Endothelial cell of umbilical vein (primary cell): ENCODE data around the gene RPL18. TPM values are rescaled to one million over a fixed set of nuclear protein-coding genes. Genes with fewer than 3 reads are reported as not detected.

Experiments
- BruUV-seq: library from RNA; stranded (reverse); fragments of 400-500 nt; replicated peaks from 2 replicates; lab custom pipeline; 2021; lab: Mats Ljungman, UMichigan
- CTCF ChIA-PET: fragments of 300-600, 350-600 bp; sonication (Branson Sonifier 250); formaldehyde crosslinking; loops from one replicate; lab custom pipeline; 2021; ENCODE audit warnings: antibody characterized with exemption, inconsistent platforms; lab: Charles Lee
- POLR2A ChIA-PET: fragments of 300-600, 350-600 bp; sonication (Branson Sonifier 250); formaldehyde crosslinking; loops from one replicate; lab custom pipeline; 2021; ENCODE audit warnings: antibody characterized with exemption, inconsistent platforms; lab: Charles Lee
- DNase-seq: peaks from one replicate; pipeline ENCODE4 v3.0.0-alpha.2; 2011; ENCODE audit warnings: low read depth, low spot score
- FAIRE-seq: peaks from 2 replicates; lab custom pipeline; 2011; peaks lifted over from hg19 to GRCh38; lab: Jason Lieb, UNC
- H2AFZ ChIP-seq: 2 replicates; pipeline ENCODE4 v1.6.0; 2012; ENCODE audit warnings: low read depth, low read length, control low read depth, inconsistent platforms
- H3K27ac ChIP-seq: 2 replicates; pipeline ENCODE4 v1.5.1; 2011; ENCODE audit warnings: low read depth, mild to moderate bottlenecking, control low read depth, low read length, moderate library complexity; ENCODE audit not compliant: insufficient read depth
- H3K27me3 ChIP-seq, 2 experiments: 2 replicates each; pipeline versions ENCODE4 v1.6.0 to v1.6.1; 2011; ENCODE audit warnings: low read length in 2 of 2, mixed read lengths in 1 of 2; ENCODE audit not compliant: control insufficient read depth in 2 of 2, insufficient read depth in 2 of 2
- H3K36me3 ChIP-seq, 2 experiments: 2 replicates in 1 of 2; 3 replicates in 1 of 2; pipeline ENCODE4 v1.5.1; 2011; ENCODE audit warnings: low read length in 2 of 2, mild to moderate bottlenecking in 1 of 2, moderate library complexity in 1 of 2; ENCODE audit not compliant: control insufficient read depth in 2 of 2, insufficient read depth in 2 of 2; ENCODE audit errors: extremely low read depth in 1 of 2
- H3K4me1 ChIP-seq: 3 replicates; pipeline ENCODE4 v1.5.1; 2011; ENCODE audit warnings: mild to moderate bottlenecking, low read length; ENCODE audit not compliant: control insufficient read depth, insufficient read depth; ENCODE audit errors: extremely low read depth
- H3K4me2 ChIP-seq: 2 replicates; pipeline ENCODE4 v1.6.1; 2011; ENCODE audit warnings: low read length, control low read depth, mixed read lengths; ENCODE audit not compliant: insufficient read depth
- H3K4me3 ChIP-seq, 3 experiments: fragments of 200-600 bp in 1 of 3; sonication (generic), shearing (Covaris generic) in 1 of 3; replicated peaks in 1 of 3; 2 replicates each; pipeline ENCODE4 v1.5.1; 2011 to 2016; ENCODE audit warnings: control low read depth in 3 of 3, low read length in 3 of 3, mild to moderate bottlenecking in 2 of 3, inconsistent platforms in 1 of 3, low read depth in 1 of 3, moderate library complexity in 1 of 3; ENCODE audit not compliant: insufficient read depth in 1 of 3
- H3K79me2 ChIP-seq: 2 replicates; pipeline ENCODE4 v1.6.0; 2012; ENCODE audit warnings: low read length, inconsistent platforms; ENCODE audit not compliant: control insufficient read depth, insufficient read depth
- H3K9ac ChIP-seq: replicated peaks from 2 replicates; pipeline ENCODE3; 2011; ENCODE audit warnings: low read length, control low read depth; ENCODE audit not compliant: insufficient read depth; ENCODE audit errors: extremely low read depth
- H3K9me1 ChIP-seq: replicated peaks from 3 replicates; pipeline ENCODE4 v1.6.0; 2011; ENCODE audit warnings: mild to moderate bottlenecking, low read length; ENCODE audit not compliant: control insufficient read depth, insufficient read depth; ENCODE audit errors: extremely low read depth
- H3K9me3 ChIP-seq: replicated peaks from 2 replicates; pipeline ENCODE4 v1.5.1; 2012; ENCODE audit warnings: low read length, inconsistent platforms; ENCODE audit not compliant: control insufficient read depth, insufficient read depth
- H4K20me1 ChIP-seq: replicated peaks from 2 replicates; pipeline ENCODE3; 2011; ENCODE audit warnings: mild to moderate bottlenecking, low read length; ENCODE audit not compliant: control insufficient read depth, insufficient read depth; ENCODE audit errors: extremely low read depth
- EZH2 ChIP-seq: IDR thresholded peaks from 2 replicates; pipeline ENCODE4 v1.6.1; 2012; ENCODE audit warnings: borderline replicate concordance, low read depth, mild to moderate bottlenecking, moderate library complexity, low read length, inconsistent platforms; ENCODE audit not compliant: severe bottlenecking
- FOS ChIP-seq: IDR thresholded peaks from 2 replicates; pipeline ENCODE4 v1.6.1; 2011; ENCODE audit warnings: mild to moderate bottlenecking, low read length, moderate library complexity, borderline replicate concordance; ENCODE audit not compliant: insufficient read depth
- GATA2 ChIP-seq: IDR thresholded peaks from 2 replicates; pipeline ENCODE4 v1.7.0; 2011; ENCODE audit warnings: low read depth, mild to moderate bottlenecking, moderate library complexity, mixed read lengths, low read length; ENCODE audit not compliant: insufficient read length, insufficient read depth
- JUN ChIP-seq: IDR thresholded peaks from 2 replicates; pipeline ENCODE4 v1.6.1; 2011; ENCODE audit warnings: borderline replicate concordance, low read depth; ENCODE audit not compliant: insufficient read length, insufficient read depth
- MYC ChIP-seq: IDR thresholded peaks from one replicate; pipeline ENCODE4 v1.6.1; 2011; ENCODE audit warnings: mild to moderate bottlenecking, low read depth, low read length
- POLR2A ChIP-seq: IDR thresholded peaks from 2 replicates; pipeline ENCODE4 v1.6.1; 2012; ENCODE audit warnings: low read depth, mild to moderate bottlenecking, control low read depth, low read length
- POLR2AphosphoS5 ChIP-seq: IDR thresholded peaks from 2 replicates; pipeline ENCODE4 v1.6.1; 2012; ENCODE audit warnings: low read depth, mild to moderate bottlenecking, control low read depth, low read length, moderate library complexity; ENCODE audit not compliant: insufficient read depth
- dilution Hi-C: fragments of 300-500 bp; cut with MboI; formaldehyde crosslinking; loops from one replicate; pipeline ENCODE4 v1.15.0; 2019; ENCODE audit warnings: low sequenced_read_pairs; ENCODE audit not compliant: extremely low pct_ligation_motif_present
- intact Hi-C: fragments of 100-400 bp; cut with micrococcal nuclease; formaldehyde crosslinking; loops from one replicate; pipeline ENCODE4 v1.10.0; 2022
- polyA plus RNA-seq, 4 experiments: library from polyadenylated mRNA; depleted of rRNA in 3 of 4; stranded (reverse) in 3 of 4; unstranded in 1 of 4; fragments of >200 nt; gene quantifications; 2 replicates each; pipeline versions ENCODE4 v1.2.1 to v1.2.3, GENCODE V29; 2011 to 2012; ENCODE audit warnings: missing spikeins in 1 of 4
- total RNA-seq: library from RNA; stranded (reverse); gene quantifications from 2 replicates; pipeline ENCODE4 v1.2.3, GENCODE V29; 2021
- TF ChIP-seq, protein P1 (sequence below): IDR thresholded peaks from 2 replicates; pipeline ENCODE4 v1.6.1; 2011; ENCODE audit not compliant: insufficient read depth, insufficient read length
- TF ChIP-seq, protein P2 (sequence below), 2 donors: IDR thresholded peaks; 1 replicate in 1 of 2; 2 replicates in 1 of 2; pipeline ENCODE4 v1.5.1; 2011; ENCODE audit warnings: low read length in 2 of 2, mild to moderate bottlenecking in 2 of 2, moderate library complexity in 2 of 2, control low read depth in 1 of 2, inconsistent platforms in 1 of 2, low read depth in 1 of 2; ENCODE audit not compliant: insufficient read depth in 1 of 2; ENCODE audit errors: extremely low read depth in 1 of 2

RPL18 gene
- total and polyA plus RNA-seq, 2 donors (not counting 3 experiments of a cell fraction or from before 2014, with no cell fraction given) = 1,407 to 2,154 TPM

DNA sequence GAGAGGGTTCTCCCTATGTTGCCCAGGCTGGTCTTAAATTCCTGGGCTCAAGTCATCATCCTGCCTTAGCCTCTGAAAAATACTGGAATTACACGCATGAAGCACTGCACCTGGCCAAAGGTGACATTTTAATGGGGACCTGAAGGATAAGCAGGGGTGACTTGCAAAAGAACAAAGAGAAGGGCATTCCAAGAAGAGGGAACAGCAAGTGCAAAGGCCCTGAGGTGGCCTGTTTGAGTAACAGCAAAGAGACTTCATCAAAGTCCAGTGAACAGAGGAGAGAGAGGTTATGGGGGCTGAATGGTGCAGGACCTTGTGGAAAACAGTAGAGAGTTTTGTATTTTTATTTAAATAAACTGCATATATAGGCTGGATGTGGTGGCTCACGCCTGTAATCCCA, 22.9 kb upstream of the RPL18 start:
- dilution Hi-C loops (no loop called here), intact Hi-C loops (no loop called here)
- Histone ChIP-seq H4K20me1 (no peaks in the 10 kb centered on the region), H3K4me3 (no peak overlapping the region), H3K79me2 (no peaks in the 10 kb centered on the region), H3K4me1 (peaks cover 14% of the 10 kb centered on the region), H2AFZ (no peak overlapping the region), H3K9ac (no peak overlapping the region), H3K9me3 (no peaks in the 10 kb centered on the region), H3K9me1 (no peaks in the 10 kb centered on the region), H3K36me3 (no peaks in the 10 kb centered on the region), H3K27me3 (peaks cover 2 to 4% of the 10 kb centered on the region in 2 experiments), H3K4me2 (no peak overlapping the region), H3K27ac (no peak overlapping the region)
- TF ChIP-seq GATA2 (no peak), FOS (no peak)
- BruUV-seq = no TSS peak
- ChIA-PET POLR2A (interaction anchor here (0.6 to 0.7 kb wide), 2 partner anchors 56 to 107 kb away, joined by 3 to 10 read pairs; no protein-coding TSS in a partner anchor), CTCF (interaction anchor here (0.7 to 1.4 kb wide), 2 partner anchors 11 to 283 kb away, joined by 3 read pairs; no protein-coding TSS in a partner anchor)
- FAIRE-seq (no peak), DNase-seq (no peak)

DNA sequence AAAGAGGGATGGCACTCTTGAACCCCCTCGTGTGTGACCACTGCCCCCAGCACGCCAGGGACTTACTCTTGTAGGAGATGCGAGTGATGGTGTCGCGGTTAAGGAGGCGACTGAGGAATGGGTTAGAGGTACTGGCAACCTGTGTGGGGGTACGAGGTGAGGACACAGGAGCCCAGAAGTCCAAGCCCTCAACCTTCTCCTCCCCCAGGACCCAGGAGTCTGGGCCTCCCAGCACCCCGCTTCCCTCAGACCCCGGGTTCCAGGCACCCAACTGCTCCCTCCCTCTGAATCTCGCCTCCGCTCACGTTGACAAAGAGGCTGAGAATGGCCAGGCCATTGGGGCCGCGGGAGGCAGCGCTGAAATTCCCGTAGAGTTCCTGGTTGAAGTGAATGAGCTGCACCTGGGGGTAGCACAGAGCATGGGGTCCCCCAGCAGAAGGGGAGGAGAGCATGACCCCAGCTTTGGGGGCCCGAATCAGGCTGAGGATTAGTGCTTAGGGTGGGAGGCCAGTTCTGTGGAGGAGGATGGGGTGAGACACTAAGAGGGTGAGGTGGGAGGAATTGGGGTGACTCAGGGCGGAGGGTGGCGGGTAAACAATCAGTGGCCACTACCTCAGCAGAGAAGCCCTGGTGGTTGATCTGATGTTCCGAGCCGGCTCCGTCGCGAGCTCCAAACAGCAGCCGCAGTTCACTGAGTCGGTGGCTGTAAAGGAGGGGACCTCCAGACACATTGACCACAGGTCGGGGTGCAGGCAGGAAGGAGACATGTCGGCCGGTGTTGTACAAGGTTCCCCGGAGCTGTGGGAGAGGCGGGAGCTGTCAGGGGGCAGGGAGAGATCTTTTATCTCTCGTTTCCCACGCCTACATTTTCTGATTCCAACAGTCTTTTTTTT, 20.8 kb upstream of the RPL18 start:
- Histone ChIP-seq H2AFZ (no peak overlapping the region), H3K9me1 (no peaks in the 10 kb centered on the region), H3K9ac (no peak overlapping the region), H3K4me2 (no peak overlapping the region), H3K27ac (no peak overlapping the region), H4K20me1 (no peaks in the 10 kb centered on the region), H3K36me3 (no peaks in the 10 kb centered on the region), H3K4me3 (no peak overlapping the region), H3K79me2 (no peaks in the 10 kb centered on the region), H3K27me3 (peaks cover 5 to 13% of the 10 kb centered on the region in 2 experiments), H3K4me1 (peaks cover 19% of the 10 kb centered on the region), H3K9me3 (no peaks in the 10 kb centered on the region)
- DNase-seq = no peak
- ChIA-PET CTCF (no interaction called here), POLR2A (no interaction called here)
- intact Hi-C loops (loop anchor here (5.0 to 10.0 kb wide), 2 partner anchors 333 to 355 kb away; partner anchors contain the start of genes GYS1 and RUVBL2), dilution Hi-C loops (no loop called here)
- BruUV-seq = no TSS peak
- TF ChIP-seq POLR2A = no peak
- TF ChIP-seq, protein P1, sequence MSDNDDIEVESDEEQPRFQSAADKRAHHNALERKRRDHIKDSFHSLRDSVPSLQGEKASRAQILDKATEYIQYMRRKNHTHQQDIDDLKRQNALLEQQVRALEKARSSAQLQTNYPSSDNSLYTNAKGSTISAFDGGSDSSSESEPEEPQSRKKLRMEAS = no peak
- no peak for TF ChIP-seq JUN
- no peak for TF ChIP-seq FOS
- TF ChIP-seq POLR2AphosphoS5 = no peak
- no peak for TF ChIP-seq GATA2
- TF ChIP-seq EZH2 = no peak
- TF ChIP-seq, protein P2, sequence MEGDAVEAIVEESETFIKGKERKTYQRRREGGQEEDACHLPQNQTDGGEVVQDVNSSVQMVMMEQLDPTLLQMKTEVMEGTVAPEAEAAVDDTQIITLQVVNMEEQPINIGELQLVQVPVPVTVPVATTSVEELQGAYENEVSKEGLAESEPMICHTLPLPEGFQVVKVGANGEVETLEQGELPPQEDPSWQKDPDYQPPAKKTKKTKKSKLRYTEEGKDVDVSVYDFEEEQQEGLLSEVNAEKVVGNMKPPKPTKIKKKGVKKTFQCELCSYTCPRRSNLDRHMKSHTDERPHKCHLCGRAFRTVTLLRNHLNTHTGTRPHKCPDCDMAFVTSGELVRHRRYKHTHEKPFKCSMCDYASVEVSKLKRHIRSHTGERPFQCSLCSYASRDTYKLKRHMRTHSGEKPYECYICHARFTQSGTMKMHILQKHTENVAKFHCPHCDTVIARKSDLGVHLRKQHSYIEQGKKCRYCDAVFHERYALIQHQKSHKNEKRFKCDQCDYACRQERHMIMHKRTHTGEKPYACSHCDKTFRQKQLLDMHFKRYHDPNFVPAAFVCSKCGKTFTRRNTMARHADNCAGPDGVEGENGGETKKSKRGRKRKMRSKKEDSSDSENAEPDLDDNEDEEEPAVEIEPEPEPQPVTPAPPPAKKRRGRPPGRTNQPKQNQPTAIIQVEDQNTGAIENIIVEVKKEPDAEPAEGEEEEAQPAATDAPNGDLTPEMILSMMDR (IDR thresholded peaks at IDR 0.05; ENCODE audit: extremely low read depth in 1 of 2, insufficient read depth in 1 of 2, low read depth in 1 of 2, low read length in 2 of 2) = no peak
- no peak for TF ChIP-seq MYC
- no peak for FAIRE-seq
